ENCODE data around the gene FARS2.

GRCh38 chr6:5343998-5344397 lies 82.7 kb downstream of the FARS2 start:
- TF ChIP-seq POLR2AphosphoS5 (IDR thresholded peaks at IDR 0.05), result peak in 1 of 3 donors; percentile 70
- TF ChIP-seq CTCF (IDR thresholded peaks at IDR 0.05 in 8 of 11, conservative IDR thresholded peaks at IDR 0.05 in 3 of 11), result no peak
- TF ChIP-seq POLR2A (IDR thresholded peaks at IDR 0.05), result no peak

All from spleen (tissue), 7 donors.